ENCODE results near the gene CPVL.

The CPVL gene

DNA sequence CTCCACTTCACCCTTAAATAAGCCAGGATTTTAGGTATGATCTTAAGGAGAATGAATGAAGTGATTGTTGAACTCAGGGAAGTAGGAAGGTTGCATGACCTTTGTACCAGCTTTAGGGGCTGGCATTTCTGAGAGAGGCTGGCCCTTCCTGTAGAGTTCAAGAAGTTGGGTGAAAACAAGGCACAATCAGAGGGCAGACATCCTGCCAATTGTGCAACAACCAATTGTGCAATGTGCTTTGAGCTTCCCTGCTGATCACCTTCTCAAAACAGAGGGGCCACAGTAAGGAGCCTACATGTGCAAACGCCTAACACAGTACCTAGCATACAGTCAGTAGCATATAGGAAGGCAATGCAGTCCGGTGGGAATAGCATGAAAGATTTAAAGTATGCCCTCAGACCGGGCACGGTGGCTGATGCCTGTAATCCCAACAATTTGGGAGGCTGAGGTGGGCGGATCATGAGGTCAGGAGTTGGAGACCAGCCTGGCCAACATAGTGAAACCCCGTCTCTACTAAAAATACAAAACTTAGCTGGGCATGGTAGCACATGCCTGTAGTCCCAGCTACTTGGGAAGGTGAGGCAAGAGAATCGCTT, 5.4 kb downstream of the CPVL start:
- ATAC-seq (ENCODE audit: insufficient read depth, low read depth) (no peak), DNase-seq (no peak)
- H2AFZ ChIP-seq (ENCODE audit: low read depth, low read length): no peak overlapping the region
- H4K20me1 ChIP-seq (ENCODE audit: insufficient read depth, low read length): no peaks in the 10 kb centered on the region
- H3K4me1 ChIP-seq (ENCODE audit: insufficient read depth, low read length): peaks cover 15% of the 10 kb centered on the region
- TF ChIP-seq, protein P1, sequence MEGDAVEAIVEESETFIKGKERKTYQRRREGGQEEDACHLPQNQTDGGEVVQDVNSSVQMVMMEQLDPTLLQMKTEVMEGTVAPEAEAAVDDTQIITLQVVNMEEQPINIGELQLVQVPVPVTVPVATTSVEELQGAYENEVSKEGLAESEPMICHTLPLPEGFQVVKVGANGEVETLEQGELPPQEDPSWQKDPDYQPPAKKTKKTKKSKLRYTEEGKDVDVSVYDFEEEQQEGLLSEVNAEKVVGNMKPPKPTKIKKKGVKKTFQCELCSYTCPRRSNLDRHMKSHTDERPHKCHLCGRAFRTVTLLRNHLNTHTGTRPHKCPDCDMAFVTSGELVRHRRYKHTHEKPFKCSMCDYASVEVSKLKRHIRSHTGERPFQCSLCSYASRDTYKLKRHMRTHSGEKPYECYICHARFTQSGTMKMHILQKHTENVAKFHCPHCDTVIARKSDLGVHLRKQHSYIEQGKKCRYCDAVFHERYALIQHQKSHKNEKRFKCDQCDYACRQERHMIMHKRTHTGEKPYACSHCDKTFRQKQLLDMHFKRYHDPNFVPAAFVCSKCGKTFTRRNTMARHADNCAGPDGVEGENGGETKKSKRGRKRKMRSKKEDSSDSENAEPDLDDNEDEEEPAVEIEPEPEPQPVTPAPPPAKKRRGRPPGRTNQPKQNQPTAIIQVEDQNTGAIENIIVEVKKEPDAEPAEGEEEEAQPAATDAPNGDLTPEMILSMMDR (IDR thresholded peaks at IDR 0.05; ENCODE audit: borderline replicate concordance, extremely low read depth, low read length, poor library complexity, severe bottlenecking): no peak
- no peak for TF ChIP-seq EZH2 (IDR thresholded peaks at IDR 0.05; ENCODE audit: borderline replicate concordance, low read depth, low read length, severe bottlenecking)
- H3K27me3 ChIP-seq (ENCODE audit: insufficient read depth, low read length, poor library complexity): no peaks in the 10 kb centered on the region
- H3K36me3 ChIP-seq (ENCODE audit: insufficient read depth, low read length): no peaks in the 10 kb centered on the region; the same call in 1 of the 2 replicates
- peaks cover 11% of the 10 kb centered on the region for H3K79me2 ChIP-seq (ENCODE audit: insufficient read depth, low read length)
- H3K9me3 ChIP-seq (ENCODE audit: insufficient read depth, low read length, severe bottlenecking): no peaks in the 10 kb centered on the region
- no peak overlapping the region for H3K4me3 ChIP-seq (ENCODE audit: low read depth in 1 of 2, low read length in 2 of 2)
- H3K27ac ChIP-seq (ENCODE audit: low read length): no peak overlapping the region
- H3K9ac ChIP-seq (ENCODE audit: low read depth, low read length): no peak overlapping the region
- no peak overlapping the region for H3K4me2 ChIP-seq (ENCODE audit: insufficient read depth, low read length)

DNA sequence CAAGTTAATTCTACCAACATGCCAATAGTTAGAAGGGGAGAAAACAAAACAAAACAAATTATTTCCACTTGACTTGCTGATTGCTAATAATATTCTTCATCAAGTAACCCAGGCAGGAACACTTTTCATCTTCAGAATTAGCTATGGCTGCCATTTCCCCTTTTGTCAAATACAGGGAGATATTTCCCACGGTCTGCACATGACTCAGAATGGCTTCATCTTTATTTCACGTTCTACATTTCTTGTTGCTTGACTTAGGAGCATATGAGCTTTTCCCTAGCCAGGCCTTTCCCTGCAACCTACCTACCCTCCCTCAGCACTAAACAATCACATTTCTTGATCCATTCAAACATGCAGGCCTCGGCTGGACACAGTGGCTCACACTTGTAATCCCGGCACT, 6.5 kb downstream of the CPVL start:
- ATAC-seq (ENCODE audit: insufficient read depth, low read depth): no peak
- no peak for DNase-seq
- Histone ChIP-seq H3K4me2 (ENCODE audit: insufficient read depth, low read length) (no peak overlapping the region), H4K20me1 (ENCODE audit: insufficient read depth, low read length) (no peaks in the 10 kb centered on the region), H3K27me3 (ENCODE audit: insufficient read depth, low read length, poor library complexity) (no peaks in the 10 kb centered on the region), H3K36me3 (ENCODE audit: insufficient read depth, low read length) (no peaks in the 10 kb centered on the region), H3K79me2 (ENCODE audit: insufficient read depth, low read length) (no peaks in the 10 kb centered on the region), H2AFZ (ENCODE audit: low read depth, low read length) (no peak overlapping the region), H3K9me3 (ENCODE audit: insufficient read depth, low read length, severe bottlenecking) (no peaks in the 10 kb centered on the region), H3K9ac (ENCODE audit: low read depth, low read length) (no peak overlapping the region), H3K4me1 (ENCODE audit: insufficient read depth, low read length) (peaks cover 3% of the 10 kb centered on the region; the same call in 1 of the 2 replicates), H3K4me3 (ENCODE audit: low read depth in 1 of 2, low read length in 2 of 2) (no peak overlapping the region), H3K27ac (ENCODE audit: low read length) (no peak overlapping the region)
- TF ChIP-seq EZH2 (IDR thresholded peaks at IDR 0.05; ENCODE audit: borderline replicate concordance, low read depth, low read length, severe bottlenecking): no peak
- TF ChIP-seq, protein P1 (IDR thresholded peaks at IDR 0.05; ENCODE audit: borderline replicate concordance, extremely low read depth, low read length, poor library complexity, severe bottlenecking): no peak

DNA sequence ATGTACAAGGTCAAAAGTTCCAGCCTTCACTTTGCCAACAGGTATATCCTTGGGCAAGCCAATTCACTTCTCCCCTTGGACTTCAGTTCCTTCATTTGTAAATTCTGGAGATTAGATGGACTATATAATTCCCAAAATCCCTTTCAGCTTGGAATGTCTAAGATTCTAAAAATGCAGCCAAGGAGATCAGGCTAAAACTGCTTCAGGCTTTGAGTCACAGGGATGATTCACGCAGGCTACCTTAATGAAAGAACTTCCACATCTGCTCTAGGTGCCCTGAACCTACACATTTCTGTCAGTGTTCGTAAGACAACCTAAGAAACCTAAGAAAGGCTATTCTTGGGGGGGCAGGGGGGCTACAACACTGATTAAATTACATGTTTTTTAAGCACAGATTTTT, 7.1 kb downstream of the CPVL start:
- Histone ChIP-seq H3K9me3 (ENCODE audit: insufficient read depth, low read length, severe bottlenecking) (no peaks in the 10 kb centered on the region), H4K20me1 (ENCODE audit: insufficient read depth, low read length) (no peaks in the 10 kb centered on the region), H3K4me2 (ENCODE audit: insufficient read depth, low read length) (no peak overlapping the region), H3K27ac (ENCODE audit: low read length) (no peak overlapping the region), H2AFZ (ENCODE audit: low read depth, low read length) (no peak overlapping the region), H3K4me1 (ENCODE audit: insufficient read depth, low read length) (0 out of 2 replicates have a peak, but pooled peaks cover under 1% of the 10 kb centered on the region), H3K79me2 (ENCODE audit: insufficient read depth, low read length) (no peaks in the 10 kb centered on the region), H3K27me3 (ENCODE audit: insufficient read depth, low read length, poor library complexity) (no peaks in the 10 kb centered on the region), H3K4me3 (ENCODE audit: low read depth in 1 of 2, low read length in 2 of 2) (no peak overlapping the region), H3K36me3 (ENCODE audit: insufficient read depth, low read length) (no peaks in the 10 kb centered on the region), H3K9ac (ENCODE audit: low read depth, low read length) (no peak overlapping the region)
- no peak for ATAC-seq (ENCODE audit: insufficient read depth, low read depth)
- DNase-seq: no peak
- no peak for TF ChIP-seq EZH2 (IDR thresholded peaks at IDR 0.05; ENCODE audit: borderline replicate concordance, low read depth, low read length, severe bottlenecking)
- TF ChIP-seq, protein P1 (IDR thresholded peaks at IDR 0.05; ENCODE audit: borderline replicate concordance, extremely low read depth, low read length, poor library complexity, severe bottlenecking): no peak
